ENCODE results near the gene NRDE2.
A peak's percentile ranks its signal among the peaks of the same experiment; 100 is the strongest.

Gene NRDE2

DNA sequence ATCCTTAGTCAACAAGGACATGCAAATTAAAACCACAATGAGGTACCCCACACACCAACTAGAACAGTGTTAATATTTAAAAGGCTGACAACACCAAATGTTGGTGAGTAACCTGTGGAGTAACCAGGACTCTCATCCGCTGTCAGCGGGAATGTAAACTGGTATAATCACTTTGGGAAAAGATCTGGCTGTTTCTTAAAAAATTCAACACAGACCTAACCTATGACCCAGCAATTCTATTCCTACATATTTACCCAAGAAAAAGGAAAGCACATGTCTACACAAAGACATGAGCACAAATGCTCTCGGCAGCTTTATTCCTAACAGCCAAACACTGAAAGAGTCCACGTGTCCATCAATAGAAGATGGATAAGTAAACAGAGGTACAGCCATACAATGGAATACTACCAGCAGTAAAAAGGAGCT lies 26.6 kb downstream of the NRDE2 start:
- Histone ChIP-seq H3K9me3 (ENCODE audit: severe bottlenecking) (no peaks in the 10 kb centered on the region), H3K27me3 (ENCODE audit: insufficient read depth, low read depth, severe bottlenecking) (no peaks in the 10 kb centered on the region), H3K27ac (no peak overlapping the region), H3K36me3 (no peaks in the 10 kb centered on the region), H3K4me3 (ENCODE audit: low read depth, low read length) (no peak overlapping the region)
- TF ChIP-seq, protein P1, sequence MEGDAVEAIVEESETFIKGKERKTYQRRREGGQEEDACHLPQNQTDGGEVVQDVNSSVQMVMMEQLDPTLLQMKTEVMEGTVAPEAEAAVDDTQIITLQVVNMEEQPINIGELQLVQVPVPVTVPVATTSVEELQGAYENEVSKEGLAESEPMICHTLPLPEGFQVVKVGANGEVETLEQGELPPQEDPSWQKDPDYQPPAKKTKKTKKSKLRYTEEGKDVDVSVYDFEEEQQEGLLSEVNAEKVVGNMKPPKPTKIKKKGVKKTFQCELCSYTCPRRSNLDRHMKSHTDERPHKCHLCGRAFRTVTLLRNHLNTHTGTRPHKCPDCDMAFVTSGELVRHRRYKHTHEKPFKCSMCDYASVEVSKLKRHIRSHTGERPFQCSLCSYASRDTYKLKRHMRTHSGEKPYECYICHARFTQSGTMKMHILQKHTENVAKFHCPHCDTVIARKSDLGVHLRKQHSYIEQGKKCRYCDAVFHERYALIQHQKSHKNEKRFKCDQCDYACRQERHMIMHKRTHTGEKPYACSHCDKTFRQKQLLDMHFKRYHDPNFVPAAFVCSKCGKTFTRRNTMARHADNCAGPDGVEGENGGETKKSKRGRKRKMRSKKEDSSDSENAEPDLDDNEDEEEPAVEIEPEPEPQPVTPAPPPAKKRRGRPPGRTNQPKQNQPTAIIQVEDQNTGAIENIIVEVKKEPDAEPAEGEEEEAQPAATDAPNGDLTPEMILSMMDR (IDR thresholded peaks at IDR 0.05; ENCODE audit: low read depth, low read length) = no peak
- DNase-seq = no peak

DNA sequence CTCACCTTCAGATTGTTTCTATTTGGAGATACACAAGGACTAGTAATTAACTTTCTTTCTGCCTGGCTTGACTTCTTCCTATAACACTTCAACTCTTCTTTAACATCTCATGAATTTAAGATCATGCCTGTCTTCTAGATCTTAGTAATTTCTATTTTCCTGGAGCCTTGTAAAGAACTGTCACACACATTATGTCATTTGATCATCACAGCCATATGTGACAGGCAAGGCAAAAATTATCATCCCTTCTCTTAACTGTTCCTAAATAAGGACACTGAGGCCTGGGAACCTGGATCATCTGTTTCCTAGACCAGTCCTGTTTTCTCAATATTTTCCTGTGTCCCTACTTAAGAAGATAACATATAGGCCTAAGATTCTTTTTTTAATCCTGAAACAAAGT lies 27.2 kb downstream of the NRDE2 start:
- TF ChIP-seq, protein P1 (IDR thresholded peaks at IDR 0.05; ENCODE audit: low read depth, low read length) = no peak
- H3K27ac ChIP-seq = no peak overlapping the region
- no peaks in the 10 kb centered on the region for H3K36me3 ChIP-seq
- H3K4me3 ChIP-seq (ENCODE audit: low read depth, low read length) = no peak overlapping the region
- no peaks in the 10 kb centered on the region for H3K27me3 ChIP-seq (ENCODE audit: insufficient read depth, low read depth, severe bottlenecking)
- DNase-seq = no peak
- no peaks in the 10 kb centered on the region for H3K9me3 ChIP-seq (ENCODE audit: severe bottlenecking)

DNA sequence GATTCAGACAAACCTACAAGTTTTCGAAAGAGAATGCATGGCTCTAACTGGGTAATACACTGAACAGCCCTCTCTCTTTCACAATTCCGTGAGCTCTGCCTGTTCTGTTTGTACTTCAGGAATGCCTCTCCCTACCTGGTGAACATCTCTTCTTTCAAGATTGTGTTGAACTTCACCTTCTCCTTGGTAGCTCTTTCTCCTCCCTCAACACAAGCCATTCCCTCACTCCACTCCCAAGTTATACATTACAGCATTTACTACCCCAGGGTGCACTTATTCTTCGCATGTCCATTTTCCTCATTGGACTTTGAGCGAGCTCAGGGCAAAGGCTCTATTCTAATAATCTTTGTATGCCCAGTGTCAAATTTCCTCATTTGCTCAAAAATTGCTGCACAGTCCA lies 28.3 kb downstream of the NRDE2 start:
- no peaks in the 10 kb centered on the region for H3K9me3 ChIP-seq (ENCODE audit: severe bottlenecking)
- no peak for DNase-seq
- H3K27ac ChIP-seq = no peak overlapping the region
- H3K27me3 ChIP-seq (ENCODE audit: insufficient read depth, low read depth, severe bottlenecking) = no peaks in the 10 kb centered on the region
- no peaks in the 10 kb centered on the region for H3K36me3 ChIP-seq
- TF ChIP-seq, protein P1 (IDR thresholded peaks at IDR 0.05; ENCODE audit: low read depth, low read length) = no peak
- no peak overlapping the region for H3K4me3 ChIP-seq (ENCODE audit: low read depth, low read length)

GRCh38 chr14:90302529-90303303 lies 29.0 kb downstream of the NRDE2 start:
- H3K4me3 ChIP-seq (ENCODE audit: low read depth, low read length) = no peak overlapping the region
- TF ChIP-seq, protein P1 (IDR thresholded peaks at IDR 0.05; ENCODE audit: low read depth, low read length) = no peak
- H3K27me3 ChIP-seq (ENCODE audit: insufficient read depth, low read depth, severe bottlenecking) = no peaks in the 10 kb centered on the region
- H3K36me3 ChIP-seq = no peaks in the 10 kb centered on the region
- no peak overlapping the region for H3K27ac ChIP-seq
- no peak for DNase-seq
- H3K9me3 ChIP-seq (ENCODE audit: severe bottlenecking) = no peaks in the 10 kb centered on the region

- DNase-seq = no peak
- Histone ChIP-seq H3K27me3 (ENCODE audit: insufficient read depth, low read depth, severe bottlenecking) (no peaks in the 10 kb centered on the region), H3K27ac (no peak overlapping the region), H3K9me3 (ENCODE audit: severe bottlenecking) (no peaks in the 10 kb centered on the region), H3K36me3 (no peaks in the 10 kb centered on the region; the same call in 1 of the 2 replicates), H3K4me3 (ENCODE audit: low read depth, low read length) (no peak overlapping the region)
- TF ChIP-seq, protein P1 (IDR thresholded peaks at IDR 0.05; ENCODE audit: low read depth, low read length) = peak; percentile 53
Observed at GRCh38 chr14:90301668-90302090, 30.1 kb downstream of the NRDE2 start.

DNA sequence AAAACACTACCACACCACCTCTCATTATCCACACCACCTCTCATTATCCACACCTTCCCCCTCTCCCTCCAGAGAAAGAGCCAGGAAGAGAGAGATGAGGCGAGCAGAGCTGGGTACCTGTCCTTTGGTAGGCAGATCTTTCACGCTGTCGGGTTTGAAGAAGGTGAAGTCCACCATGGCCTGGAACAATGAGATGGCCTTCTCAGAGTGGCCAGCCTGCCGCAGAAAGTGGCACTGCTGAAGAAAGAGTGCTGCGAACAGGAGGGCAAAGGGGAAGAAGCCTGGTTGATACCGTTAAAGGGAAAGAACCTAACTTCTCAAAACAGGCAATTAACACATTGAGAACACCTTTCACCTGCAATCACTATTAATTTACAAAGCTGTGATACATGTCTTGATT lies 30.6 kb downstream of the NRDE2 start:
- Histone ChIP-seq H3K27me3 (ENCODE audit: insufficient read depth, low read depth, severe bottlenecking) (no peaks in the 10 kb centered on the region), H3K9me3 (ENCODE audit: severe bottlenecking) (no peaks in the 10 kb centered on the region), H3K4me3 (ENCODE audit: low read depth, low read length) (no peak overlapping the region), H3K36me3 (no peaks in the 10 kb centered on the region; the same call in 1 of the 2 replicates), H3K27ac (no peak overlapping the region)
- TF ChIP-seq, protein P1 (IDR thresholded peaks at IDR 0.05; ENCODE audit: low read depth, low read length) = no peak
- no peak for DNase-seq

Measured in WERI-Rb-1 (cell line).